GM12891 (cell line): ENCODE measurements around the gene ECSCR.
A peak's percentile ranks its signal among the peaks of the same experiment; 100 is the strongest.

Experiments used
- DNase-seq: peaks from one replicate; pipeline ENCODE4 v3.0.0; 2011; ENCODE audit warnings: low spot score; ENCODE audit not compliant: insufficient read length
- FAIRE-seq: peaks from 2 replicates; lab custom pipeline; 2011; peaks lifted over from hg19 to GRCh38; lab: Jason Lieb, UNC
- PAX5 ChIP-seq: IDR thresholded peaks from 2 replicates; pipeline ENCODE4 v1.6.1; 2011; ENCODE audit warnings: low read length, moderate library complexity, mild to moderate bottlenecking; ENCODE audit not compliant: insufficient read depth, severe bottlenecking
- POLR2A ChIP-seq: IDR thresholded peaks from 2 replicates; pipeline ENCODE4 v1.6.1; 2011; ENCODE audit warnings: low read depth, low read length, control low read depth
- POLR2AphosphoS5 ChIP-seq: IDR thresholded peaks from 2 replicates; pipeline ENCODE4 v1.6.1; 2011; ENCODE audit warnings: low read depth, low read length, control low read depth
- POU2F2 ChIP-seq: IDR thresholded peaks from 2 replicates; pipeline ENCODE4 v1.6.1; 2011; ENCODE audit warnings: low read depth, mild to moderate bottlenecking, control low read depth, low read length, moderate library complexity
- SPI1 ChIP-seq: IDR thresholded peaks from 2 replicates; pipeline ENCODE4 v1.6.1; 2011; ENCODE audit warnings: low read depth, low read length, control low read depth
- TAF1 ChIP-seq: IDR thresholded peaks from 2 replicates; pipeline ENCODE4 v1.6.1; 2011; ENCODE audit warnings: low read depth, low read length, control low read depth

The ECSCR gene

DNA sequence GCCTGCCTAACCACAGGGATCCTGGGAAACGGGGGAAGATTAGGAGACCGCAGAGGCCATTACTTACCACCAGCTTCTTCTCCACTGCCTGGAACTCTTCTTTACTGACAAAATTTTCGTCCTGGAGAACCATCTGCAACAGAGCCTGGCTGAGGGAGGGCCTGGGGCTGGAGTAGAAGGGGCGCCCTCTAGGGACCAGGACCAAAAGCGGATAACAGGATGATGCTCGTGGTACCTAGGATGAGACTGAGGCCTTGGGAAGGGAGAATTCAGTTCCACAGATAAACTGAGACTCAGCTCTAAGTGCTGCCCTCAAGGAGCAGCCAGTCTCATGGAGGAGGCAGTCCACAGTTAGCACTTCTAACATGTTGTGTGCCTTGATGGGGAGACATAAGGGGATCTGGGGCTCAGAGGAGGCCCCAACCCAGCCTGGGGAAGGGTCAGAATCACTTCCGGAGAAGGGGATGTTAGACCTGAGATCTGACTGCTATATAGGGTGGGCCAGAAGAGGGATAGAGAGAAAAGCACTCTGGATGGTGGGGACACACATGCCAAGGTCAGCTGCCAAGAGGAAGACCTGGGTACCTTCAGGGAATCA is 59.9 kb downstream of the ECSCR start:
- FAIRE-seq: no peak
- DNase-seq: no peak
- TF ChIP-seq SPI1 (no peak), POLR2A (no peak), TAF1 (no peak), POU2F2 (no peak), PAX5 (no peak), POLR2AphosphoS5 (no peak)

DNA sequence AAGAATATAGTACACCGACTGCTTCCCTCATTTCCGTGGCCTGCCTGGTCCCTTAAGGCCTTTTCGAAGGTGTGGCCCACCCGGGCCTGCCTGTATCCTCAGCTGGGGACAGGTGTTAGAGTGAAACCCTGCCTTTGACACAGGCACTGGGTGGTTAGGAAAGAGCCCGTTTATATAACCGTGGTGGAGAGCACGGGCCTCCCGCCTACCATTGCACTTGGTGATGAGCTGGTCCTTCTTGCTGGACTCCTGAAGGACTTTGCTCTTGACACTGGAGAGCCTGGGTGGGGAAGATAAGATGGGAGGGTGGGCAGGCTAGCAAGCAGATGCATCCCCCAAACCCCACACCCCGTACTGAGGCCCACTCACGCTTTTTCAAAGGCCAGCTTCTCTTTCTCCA is 61.0 kb downstream of the ECSCR start:
- no peak for FAIRE-seq
- no peak for TF ChIP-seq POLR2AphosphoS5
- no peak for TF ChIP-seq TAF1
- no peak for TF ChIP-seq POLR2A
- no peak for TF ChIP-seq PAX5
- no peak for TF ChIP-seq SPI1
- TF ChIP-seq POU2F2: no peak
- no peak for DNase-seq

DNA sequence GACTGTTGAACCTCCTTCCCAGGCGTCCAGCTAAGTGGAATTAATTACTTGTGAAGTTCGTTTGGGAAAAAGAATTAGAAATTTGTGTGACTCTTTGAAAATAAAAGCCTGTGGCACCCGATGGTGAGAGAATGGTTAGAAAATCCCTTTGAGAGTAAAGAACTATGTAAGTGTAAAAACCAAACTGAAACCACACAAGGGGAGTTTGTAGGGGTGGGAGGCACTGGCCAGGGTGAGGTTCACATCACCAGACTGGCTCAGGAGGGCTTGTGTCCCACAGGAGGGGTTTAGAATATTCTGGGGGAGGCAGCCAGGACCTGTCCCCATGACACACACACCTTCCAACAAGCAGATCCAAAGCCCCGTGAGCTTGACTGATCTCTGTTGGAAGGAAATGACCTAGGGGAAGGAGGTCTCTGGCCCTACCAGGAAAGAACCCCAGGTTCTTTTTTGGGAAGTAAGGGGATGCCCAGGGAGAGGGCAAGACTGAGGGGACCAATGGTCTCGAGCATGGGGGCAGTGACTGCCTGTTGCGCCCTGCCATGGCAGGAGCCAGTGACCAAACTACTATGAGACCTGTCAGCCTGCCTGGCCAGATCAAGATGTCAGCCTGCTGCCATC is 62.9 kb downstream of the ECSCR start:
- FAIRE-seq: peak; percentile 74
- TF ChIP-seq POLR2A (no peak), TAF1 (no peak), POU2F2 (no peak), PAX5 (no peak), SPI1 (no peak), POLR2AphosphoS5 (no peak)

More for the DNA sequence above, 62.9 kb downstream of the ECSCR start:
- DNase-seq: no peak
